Naive thymus-derived CD4-positive, alpha-beta T cell (primary cell): Measurements from ENCODE around the gene CELF2. TPM values are rescaled to one million over a fixed set of nuclear protein-coding genes. Genes with fewer than 3 reads are reported as not detected.

Source experiments
- ATAC-seq: fragments of 150-1000 bp; cut with Tn5 transposase; 2 replicates; pipeline ENCODE4 v1.10.0; 2021; ENCODE audit warnings: mild to moderate bottlenecking, moderate library complexity
- CTCF ChIA-PET: fragments of 350-600 bp; sonication (Branson Sonifier 250); formaldehyde crosslinking; loops from one replicate; lab custom pipeline; 2021; ENCODE audit warnings: antibody characterized with exemption; lab: Charles Lee
- POLR2A ChIA-PET: fragments of 350-600 bp; sonication (Branson Sonifier 250); formaldehyde crosslinking; loops from one replicate; lab custom pipeline; 2021; ENCODE audit warnings: antibody characterized with exemption, inconsistent platforms; lab: Charles Lee
- DNase-seq, 9 donors: peaks; one replicate each; pipeline versions ENCODE4 v3.0.0 to v3.0.0-alpha.2; 2020 to 2022; ENCODE audit warnings: mixed read lengths in 1 of 9
- H3K27ac ChIP-seq: one replicate; pipeline ENCODE4 v1.7.0; 2013; ENCODE audit warnings: mild to moderate bottlenecking, low read depth, low read length, moderate library complexity
- H3K27me3 ChIP-seq, 2 donors: one replicate each; pipeline ENCODE4 v1.7.0; 2013; ENCODE audit warnings: low read length in 2 of 2, mild to moderate bottlenecking in 2 of 2, moderate library complexity in 2 of 2; ENCODE audit not compliant: control insufficient read depth in 2 of 2, insufficient read depth in 2 of 2
- H3K36me3 ChIP-seq, 3 experiments: 1 replicate in 2 of 3; 2 replicates in 1 of 3; pipeline ENCODE4 v1.7.0; 2013; ENCODE audit warnings: low read length in 3 of 3, mild to moderate bottlenecking in 3 of 3, moderate library complexity in 1 of 3; ENCODE audit not compliant: insufficient read depth in 3 of 3, control insufficient read depth in 2 of 3
- H3K4me1 ChIP-seq, 2 donors: one replicate each; pipeline ENCODE4 v1.7.0; 2013; ENCODE audit warnings: low read length in 2 of 2, mild to moderate bottlenecking in 2 of 2, moderate library complexity in 1 of 2; ENCODE audit not compliant: control insufficient read depth in 2 of 2, insufficient read depth in 2 of 2
- H3K4me3 ChIP-seq: 2 replicates; pipeline ENCODE4 v1.7.0; 2013; ENCODE audit warnings: mild to moderate bottlenecking, low read length
- H3K9me3 ChIP-seq, 3 experiments: 1 replicate in 2 of 3; 2 replicates in 1 of 3; pipeline ENCODE4 v1.7.0; 2013; ENCODE audit warnings: low read length in 3 of 3; ENCODE audit not compliant: control insufficient read depth in 2 of 3
- H3K27ac Mint-ChIP-seq, 9 donors: one replicate each; pipeline ENCODE4 v1.8.0; 2020 to 2022; ENCODE audit warnings: mixed read lengths in 9 of 9, mild to moderate bottlenecking in 8 of 9, moderate library complexity in 5 of 9, inconsistent platforms in 2 of 9
- H3K27me3 Mint-ChIP-seq, 5 donors: one replicate each; pipeline ENCODE4 v1.8.0; 2021 to 2022; ENCODE audit warnings: mixed read lengths in 5 of 5, mild to moderate bottlenecking in 1 of 5
- H3K36me3 Mint-ChIP-seq, 5 donors: one replicate each; pipeline ENCODE4 v1.8.0; 2020 to 2022; ENCODE audit warnings: mixed read lengths in 5 of 5, mild to moderate bottlenecking in 3 of 5, inconsistent platforms in 1 of 5
- H3K4me1 Mint-ChIP-seq, 7 donors: one replicate each; pipeline ENCODE4 v1.8.0; 2020 to 2022; ENCODE audit warnings: mixed read lengths in 7 of 7, mild to moderate bottlenecking in 3 of 7, inconsistent platforms in 1 of 7
- H3K4me3 Mint-ChIP-seq, 10 donors: one replicate each; pipeline ENCODE4 v1.8.0; 2020 to 2022; ENCODE audit warnings: mild to moderate bottlenecking in 10 of 10, mixed read lengths in 10 of 10, moderate library complexity in 6 of 10, inconsistent platforms in 2 of 10
- H3K9me3 Mint-ChIP-seq, 11 donors: one replicate each; pipeline ENCODE4 v1.8.0; 2020 to 2022; ENCODE audit warnings: mixed read lengths in 11 of 11, mild to moderate bottlenecking in 4 of 11, inconsistent platforms in 1 of 11, moderate library complexity in 1 of 11
- intact Hi-C, 2 donors: fragments of 100-400 bp; cut with micrococcal nuclease; formaldehyde crosslinking; loops; one replicate each; pipeline ENCODE4 v1.15.1; 2023
- polyA plus RNA-seq, 2 donors: library from polyadenylated mRNA; unstranded; fragments of 300-500 nt; fragmentation: Illumina TruSeq; gene quantifications; one replicate each; pipeline ENCODE4 v1.2.3, GENCODE V29; 2021
- total RNA-seq, 6 experiments: library from RNA in 5 of 6; stranded (reverse) in 5 of 6; gene quantifications; 1 replicate in 5 of 6; 2 replicates in 1 of 6; pipeline ENCODE4 v1.2.3 and lab custom pipeline; 2021 to 2026

Gene CELF2
- total and polyA plus RNA-seq, 7 experiments from 2014 or later, result 135 to 207 (median 178) TPM

DNA sequence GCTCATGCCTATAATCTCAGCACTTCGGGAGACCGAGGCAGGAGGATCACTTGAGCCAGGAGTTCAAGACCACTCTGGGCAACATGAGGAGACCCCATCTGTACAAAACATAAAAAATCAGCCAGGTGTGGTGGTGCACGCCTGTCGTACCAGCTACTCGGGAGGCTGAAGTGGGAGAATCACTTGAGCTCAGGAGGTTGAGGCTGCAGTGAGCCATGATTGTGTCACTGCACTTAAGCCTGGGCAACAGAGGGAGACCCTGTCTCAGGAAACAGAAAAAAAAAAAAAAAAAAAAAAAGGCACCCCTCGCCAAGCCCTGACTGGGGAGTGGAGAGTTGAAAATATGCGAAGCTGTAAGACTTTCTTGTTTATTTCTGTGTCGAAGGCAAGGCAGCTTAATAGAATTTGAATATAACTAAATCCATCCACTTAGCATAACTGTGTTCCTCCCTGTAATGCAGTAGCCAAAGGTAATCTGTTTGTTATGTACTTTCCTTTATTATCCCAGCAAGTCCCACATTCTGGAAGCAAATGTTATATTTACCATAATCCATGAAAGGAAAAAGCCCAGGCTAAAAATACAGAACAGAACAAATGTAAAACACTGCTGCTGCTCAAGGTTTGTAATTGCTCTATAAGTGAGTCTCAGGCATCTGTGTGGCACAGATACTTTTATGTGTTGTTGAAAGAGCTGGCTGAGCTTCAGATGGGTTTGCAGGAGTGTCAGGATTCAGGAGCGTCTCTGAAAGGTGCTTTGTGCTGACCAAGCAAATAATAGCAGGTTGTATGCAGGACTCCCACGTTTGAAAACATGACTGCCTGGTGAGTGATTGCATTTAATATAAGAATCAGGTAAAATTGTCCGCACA is 127.2 kb downstream of the CELF2 start:
- Mint-ChIP-seq H3K27me3 (no peaks in the 10 kb centered on the region), H3K36me3 (peaks cover 0 to 7% (median 0%) of the 10 kb centered on the region in 5 donors), H3K27ac (peak overlapping the region; percentile 97 to 99 (median 99)), H3K9me3 (peaks cover 0 to 6% (median 0%) of the 10 kb centered on the region in 11 donors), H3K4me1 (peaks cover 70 to 100% (median 93%) of the 10 kb centered on the region in 7 donors), H3K4me3 (peak overlapping the region; percentile 73 to 91 (median 80))
- intact Hi-C loops, result loop anchor here (1.0 to 10.0 kb wide), 7 partner anchors 9 to 260 kb away; no protein-coding TSS in a partner anchor
- Histone ChIP-seq H3K27ac (peak overlapping the region; percentile 94), H3K4me1 (peaks cover 73 to 94% of the 10 kb centered on the region in 2 donors), H3K36me3 (no peaks in the 10 kb centered on the region), H3K4me3 (peak overlapping the region; percentile 48), H3K9me3 (no peaks in the 10 kb centered on the region), H3K27me3 (no peaks in the 10 kb centered on the region)
- no peak for DNase-seq
- no peak for ATAC-seq
- POLR2A ChIA-PET, result interaction anchor here (0.5 to 24.8 kb wide), 15 partner anchors 8 to 103 kb away, joined by 4 to 919 read pairs (median 6); no protein-coding TSS in a partner anchor
- CTCF ChIA-PET, result interaction anchor here (0.6 to 5.1 kb wide), 9 partner anchors 8 to 54 kb away, joined by 3 to 71 read pairs (median 8); no protein-coding TSS in a partner anchor

DNA sequence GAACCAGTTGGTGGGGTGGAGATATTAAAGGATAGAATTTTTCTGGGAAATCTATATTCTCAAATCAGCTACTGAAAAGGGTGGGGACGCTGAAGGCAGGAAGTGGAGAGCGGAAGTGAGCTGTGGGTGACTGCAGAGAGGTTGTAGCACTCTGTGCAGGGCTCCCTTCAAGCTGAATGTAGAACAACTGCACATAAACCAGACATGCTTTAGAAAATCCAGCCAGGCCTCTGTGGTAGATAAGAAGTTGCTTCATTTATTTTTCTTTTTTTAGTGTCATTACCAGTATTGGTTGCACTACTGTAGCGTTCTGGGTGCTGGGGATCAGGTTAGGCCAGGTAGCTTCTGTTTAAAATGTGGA is 127.8 kb downstream of the CELF2 start:
- Mint-ChIP-seq H3K36me3 (peaks cover 0 to 7% (median 0%) of the 10 kb centered on the region in 5 donors), H3K9me3 (peaks cover 0 to 6% (median 0%) of the 10 kb centered on the region in 11 donors), H3K4me3 (peak overlapping the region; percentile 73 to 91 (median 80)), H3K27ac (peak overlapping the region; percentile 97 to 99 (median 99)), H3K4me1 (peaks cover 73 to 100% (median 93%) of the 10 kb centered on the region in 7 donors), H3K27me3 (no peaks in the 10 kb centered on the region)
- intact Hi-C loops, result loop anchor here (1.0 to 10.0 kb wide), 7 partner anchors 9 to 259 kb away; no protein-coding TSS in a partner anchor
- ChIA-PET POLR2A (interaction anchor here (0.6 to 24.8 kb wide), 15 partner anchors 9 to 102 kb away, joined by 4 to 919 read pairs (median 6); no protein-coding TSS in a partner anchor), CTCF (interaction anchor here (0.8 to 5.1 kb wide), 8 partner anchors 9 to 54 kb away, joined by 3 to 71 read pairs (median 10); no protein-coding TSS in a partner anchor)
- Histone ChIP-seq H3K9me3 (no peaks in the 10 kb centered on the region), H3K27ac (peak overlapping the region; percentile 94), H3K27me3 (no peaks in the 10 kb centered on the region), H3K4me1 (peaks cover 79 to 95% of the 10 kb centered on the region in 2 donors), H3K36me3 (no peaks in the 10 kb centered on the region), H3K4me3 (peak overlapping the region; percentile 48)
- DNase-seq, result peak; percentile 31 to 85 (median 81)
- ATAC-seq, result peak; percentile 75

DNA sequence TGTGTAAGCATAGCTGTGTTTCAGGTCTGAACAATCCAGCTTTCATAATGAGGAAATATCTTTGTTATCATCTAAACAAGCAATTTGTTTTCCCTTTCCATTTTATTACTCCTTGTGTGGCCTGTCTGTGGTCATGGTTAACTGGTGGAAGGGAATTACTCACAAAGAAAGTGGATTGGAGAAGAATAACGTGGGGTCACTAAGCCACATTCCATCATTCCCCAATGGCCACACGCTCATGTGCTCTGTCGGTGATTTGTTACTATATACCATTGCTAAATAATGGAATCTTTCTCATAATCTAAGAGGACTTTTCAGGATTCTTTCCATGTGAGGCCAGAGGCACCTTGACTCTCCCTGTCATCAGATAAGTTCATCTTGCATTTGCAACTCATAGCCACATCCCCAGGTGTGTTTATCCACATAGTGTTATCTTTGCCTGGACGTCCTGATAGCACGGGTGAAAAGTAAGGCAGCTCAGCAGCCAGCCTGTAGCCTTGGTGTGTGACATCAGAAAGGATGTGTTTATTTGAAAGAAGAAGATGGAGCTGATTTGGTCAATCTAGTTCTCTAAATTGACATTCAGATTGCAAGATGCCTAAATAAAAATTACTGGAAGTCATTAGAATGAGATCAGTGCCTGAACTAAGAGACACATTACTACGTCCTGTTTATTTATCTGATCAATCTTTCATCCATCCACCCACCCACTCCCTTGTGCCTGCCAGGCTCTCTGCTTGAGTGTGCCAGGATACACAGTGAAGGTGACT is 128.9 kb downstream of the CELF2 start:
- Mint-ChIP-seq H3K4me3 (peak overlapping the region; percentile 31 to 89 (median 80)), H3K9me3 (peaks cover 0 to 6% (median 0%) of the 10 kb centered on the region in 11 donors), H3K36me3 (peaks cover 0 to 11% (median 0%) of the 10 kb centered on the region in 5 donors), H3K4me1 (peaks cover 77 to 100% (median 95%) of the 10 kb centered on the region in 7 donors), H3K27ac (peak overlapping the region; percentile 97 to 99 (median 99)), H3K27me3 (no peaks in the 10 kb centered on the region)
- ChIA-PET POLR2A (interaction anchor here (0.7 to 24.8 kb wide), 10 partner anchors 8 to 135 kb away, joined by 3 to 919 read pairs (median 6); no protein-coding TSS in a partner anchor), CTCF (interaction anchor here (1.2 to 5.1 kb wide), 7 partner anchors 8 to 34 kb away, joined by 3 to 71 read pairs (median 11); no protein-coding TSS in a partner anchor)
- H3K4me3 ChIP-seq, result peak overlapping the region; percentile 3
- peak overlapping the region; percentile 94 for H3K27ac ChIP-seq
- ATAC-seq (no peak), DNase-seq (no peak)
- intact Hi-C loops, result loop anchor here in 1 of 2 donors (10.0 kb wide), 1 partner anchor 258 kb away; no protein-coding TSS in a partner anchor
- no peaks in the 10 kb centered on the region for H3K9me3 ChIP-seq
- no peaks in the 10 kb centered on the region for H3K27me3 ChIP-seq
- peaks cover 84 to 95% of the 10 kb centered on the region in 2 donors for H3K4me1 ChIP-seq
- H3K36me3 ChIP-seq, result no peaks in the 10 kb centered on the region

DNA sequence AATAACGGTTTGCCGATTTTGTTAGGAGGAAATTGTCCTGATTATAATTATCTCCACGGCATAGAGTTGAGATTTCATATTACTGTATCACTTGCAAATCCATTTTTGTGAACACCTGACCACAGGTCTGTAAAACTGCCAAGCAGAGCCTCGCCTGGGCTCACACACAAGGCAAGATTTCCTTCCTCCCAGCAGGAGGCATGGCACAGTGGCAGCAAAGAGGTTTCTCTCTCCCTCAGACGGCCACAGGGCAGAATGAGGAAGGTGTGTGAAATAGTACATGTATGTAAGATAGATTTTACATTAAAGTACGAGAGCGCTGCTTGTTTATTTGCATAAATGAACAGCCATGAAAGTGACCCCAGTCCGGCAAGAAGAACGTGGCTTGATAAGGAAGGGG is 130.1 kb downstream of the CELF2 start:
- peaks cover 96 to 99% of the 10 kb centered on the region in 2 donors for H3K4me1 ChIP-seq
- peak overlapping the region; percentile 97 to 99 (median 99) for H3K27ac Mint-ChIP-seq
- no peaks in the 10 kb centered on the region for H3K9me3 ChIP-seq
- H3K4me3 ChIP-seq, result peak overlapping the region; percentile 19
- ATAC-seq (no peak), DNase-seq (peak in 1 of 9 donors; percentile 24)
- ChIA-PET POLR2A (interaction anchor here (0.7 to 24.8 kb wide), 8 partner anchors 12 to 136 kb away, joined by 3 to 919 read pairs (median 8); no protein-coding TSS in a partner anchor), CTCF (interaction anchor here (1.2 to 5.1 kb wide), 7 partner anchors 10 to 35 kb away, joined by 3 to 71 read pairs (median 29); no protein-coding TSS in a partner anchor)
- peaks cover 81 to 100% (median 96%) of the 10 kb centered on the region in 7 donors for H3K4me1 Mint-ChIP-seq
- H3K27me3 Mint-ChIP-seq, result no peaks in the 10 kb centered on the region
- H3K27me3 ChIP-seq, result no peaks in the 10 kb centered on the region
- H3K27ac ChIP-seq, result peak overlapping the region; percentile 94
- H3K36me3 ChIP-seq, result no peaks in the 10 kb centered on the region
- intact Hi-C loops, result loop anchor here in 1 of 2 donors (10.0 kb wide), 1 partner anchor 257 kb away; no protein-coding TSS in a partner anchor
- H3K4me3 Mint-ChIP-seq, result peak overlapping the region; percentile 70 to 89 (median 84)
- H3K36me3 Mint-ChIP-seq, result peaks cover 0 to 10% (median 0%) of the 10 kb centered on the region in 5 donors
- peaks cover 0 to 3% (median 0%) of the 10 kb centered on the region in 11 donors for H3K9me3 Mint-ChIP-seq

DNA sequence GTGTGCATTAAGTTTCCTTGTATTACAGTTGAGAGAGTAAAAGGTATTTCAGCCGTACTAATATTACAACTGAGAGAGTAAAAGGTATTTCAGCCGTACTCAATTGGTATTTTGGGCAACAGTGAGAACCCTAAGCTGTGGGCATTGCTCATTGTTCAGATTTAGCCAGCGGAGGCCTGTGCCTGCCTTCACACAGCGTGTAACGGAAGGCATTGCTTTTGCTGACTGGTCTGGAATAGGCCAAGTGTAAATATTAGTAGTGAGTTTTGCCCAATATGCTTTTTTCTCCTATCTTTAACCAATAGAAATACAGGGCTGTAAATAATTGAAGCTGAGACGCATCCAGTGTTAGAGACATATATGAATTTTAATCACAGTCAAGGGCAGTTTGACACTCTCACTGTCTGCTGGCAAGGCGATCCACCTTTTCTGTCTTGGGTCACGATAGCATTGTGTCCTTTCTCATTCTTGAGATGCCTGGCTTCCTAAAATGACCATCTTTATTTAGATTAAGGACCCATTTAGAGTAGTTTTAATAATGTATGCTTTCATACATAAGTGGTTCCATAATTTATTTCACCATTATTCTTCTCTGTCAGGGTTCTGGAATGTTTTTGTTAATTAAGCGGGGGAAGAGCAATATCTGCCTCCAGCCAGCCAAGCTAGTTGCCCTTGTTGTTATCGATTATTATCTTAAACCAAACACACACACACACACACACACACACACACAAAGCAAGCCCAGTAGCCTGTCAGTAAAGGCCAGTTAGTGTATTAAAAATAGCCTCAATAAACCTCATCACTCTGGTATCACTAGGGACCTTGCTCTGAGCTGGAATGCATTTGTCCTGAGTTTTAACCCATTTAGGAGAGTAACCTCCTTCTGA is 130.7 kb downstream of the CELF2 start:
- Histone ChIP-seq H3K36me3 (no peaks in the 10 kb centered on the region), H3K4me3 (peak overlapping the region; percentile 49), H3K4me1 (peaks cover 96 to 98% of the 10 kb centered on the region in 2 donors), H3K27me3 (no peaks in the 10 kb centered on the region), H3K9me3 (no peaks in the 10 kb centered on the region), H3K27ac (peak overlapping the region; percentile 94)
- Mint-ChIP-seq H3K4me1 (peaks cover 79 to 100% (median 95%) of the 10 kb centered on the region in 7 donors), H3K4me3 (peak overlapping the region; percentile 72 to 89 (median 86)), H3K27me3 (no peaks in the 10 kb centered on the region), H3K9me3 (no peaks in the 10 kb centered on the region), H3K27ac (peak overlapping the region; percentile 97 to 99 (median 99)), H3K36me3 (peaks cover 0 to 10% (median 0%) of the 10 kb centered on the region in 5 donors)
- DNase-seq, result no peak
- ChIA-PET POLR2A (interaction anchor here (0.8 to 24.8 kb wide), 8 partner anchors 11 to 35 kb away, joined by 9 to 919 read pairs (median 15); no protein-coding TSS in a partner anchor), CTCF (interaction anchor here (0.9 to 3.8 kb wide), 7 partner anchors 12 to 38 kb away, joined by 3 to 57 read pairs (median 5); no protein-coding TSS in a partner anchor)
- no peak for ATAC-seq
- intact Hi-C loops, result loop anchor here in 1 of 2 donors (10.0 kb wide), 1 partner anchor 256 kb away; no protein-coding TSS in a partner anchor
